ENCODE data around the gene HFE.
A peak's percentile ranks its signal among the peaks of the same experiment; 100 is the strongest.

The HFE gene

GRCh38 chr6:26092443-26092842, 5.2 kb downstream of the HFE start:
- DNase-seq (ENCODE audit: extremely low read depth, low read depth): no peak
- TF ChIP-seq CTCF (IDR thresholded peaks at IDR 0.05; ENCODE audit: low read depth, low read length): no peak

DNA sequence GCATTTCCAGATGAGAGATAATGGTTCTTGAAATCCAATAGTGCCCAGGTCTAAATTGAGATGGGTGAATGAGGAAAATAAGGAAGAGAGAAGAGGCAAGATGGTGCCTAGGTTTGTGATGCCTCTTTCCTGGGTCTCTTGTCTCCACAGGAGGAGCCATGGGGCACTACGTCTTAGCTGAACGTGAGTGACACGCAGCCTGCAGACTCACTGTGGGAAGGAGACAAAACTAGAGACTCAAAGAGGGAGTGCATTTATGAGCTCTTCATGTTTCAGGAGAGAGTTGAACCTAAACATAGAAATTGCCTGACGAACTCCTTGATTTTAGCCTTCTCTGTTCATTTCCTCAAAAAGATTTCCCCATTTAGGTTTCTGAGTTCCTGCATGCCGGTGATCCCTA, 6.8 kb downstream of the HFE start:
- no peak for DNase-seq (ENCODE audit: extremely low read depth, low read depth)
- no peak for TF ChIP-seq CTCF (IDR thresholded peaks at IDR 0.05; ENCODE audit: low read depth, low read length)

DNA sequence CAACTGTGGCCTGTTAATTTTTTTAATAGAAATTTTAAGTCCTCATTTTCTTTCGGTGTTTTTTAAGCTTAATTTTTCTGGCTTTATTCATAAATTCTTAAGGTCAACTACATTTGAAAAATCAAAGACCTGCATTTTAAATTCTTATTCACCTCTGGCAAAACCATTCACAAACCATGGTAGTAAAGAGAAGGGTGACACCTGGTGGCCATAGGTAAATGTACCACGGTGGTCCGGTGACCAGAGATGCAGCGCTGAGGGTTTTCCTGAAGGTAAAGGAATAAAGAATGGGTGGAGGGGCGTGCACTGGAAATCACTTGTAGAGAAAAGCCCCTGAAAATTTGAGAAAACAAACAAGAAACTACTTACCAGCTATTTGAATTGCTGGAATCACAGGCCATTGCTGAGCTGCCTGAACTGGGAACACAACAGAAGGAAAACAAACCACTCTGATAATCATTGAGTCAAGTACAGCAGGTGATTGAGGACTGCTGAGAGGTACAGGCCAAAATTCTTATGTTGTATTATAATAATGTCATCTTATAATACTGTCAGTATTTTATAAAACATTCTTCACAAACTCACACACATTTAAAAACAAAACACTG, 10.1 kb downstream of the HFE start:
- TF ChIP-seq CTCF (IDR thresholded peaks at IDR 0.05; ENCODE audit: low read depth, low read length): peak; percentile 59
- no peak for DNase-seq (ENCODE audit: extremely low read depth, low read depth)

DNA sequence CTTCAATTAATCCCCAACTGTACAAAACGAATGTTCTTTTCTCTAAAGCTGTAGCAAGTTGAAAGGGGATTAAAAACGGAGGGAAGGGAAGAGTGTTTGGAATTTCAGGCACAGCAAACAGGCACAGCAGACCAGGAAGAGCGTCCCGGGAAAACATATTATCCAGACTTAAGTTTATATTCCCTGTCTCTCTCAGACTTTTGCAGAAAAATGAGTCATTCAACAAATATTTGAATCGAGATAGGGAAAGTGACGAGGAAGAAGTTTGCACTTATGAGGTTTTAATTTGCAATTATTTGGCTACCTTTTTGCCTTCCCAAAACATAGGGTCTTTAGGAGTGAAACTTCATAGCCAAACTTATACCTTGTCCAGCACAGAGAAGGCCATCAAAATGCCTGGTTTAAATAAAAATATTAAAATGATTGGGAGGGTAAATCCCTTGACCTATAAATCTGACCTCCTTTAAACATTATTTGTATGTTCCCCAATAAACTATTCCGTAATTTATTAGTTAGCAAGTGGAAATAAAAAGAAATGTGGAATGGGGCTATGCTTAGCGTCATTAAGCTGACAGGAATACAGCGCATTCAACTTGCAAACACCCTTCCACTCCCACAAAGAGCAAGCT, 16.0 kb downstream of the HFE start:
- no peak for TF ChIP-seq CTCF (IDR thresholded peaks at IDR 0.05; ENCODE audit: low read depth, low read length)
- no peak for DNase-seq (ENCODE audit: extremely low read depth, low read depth)

- DNase-seq (ENCODE audit: extremely low read depth, low read depth): peak; percentile 91
- TF ChIP-seq CTCF (IDR thresholded peaks at IDR 0.05; ENCODE audit: low read depth, low read length): peak; percentile 45
Observed at GRCh38 chr6:26103770-26104456, 16.7 kb downstream of the HFE start.

DNA sequence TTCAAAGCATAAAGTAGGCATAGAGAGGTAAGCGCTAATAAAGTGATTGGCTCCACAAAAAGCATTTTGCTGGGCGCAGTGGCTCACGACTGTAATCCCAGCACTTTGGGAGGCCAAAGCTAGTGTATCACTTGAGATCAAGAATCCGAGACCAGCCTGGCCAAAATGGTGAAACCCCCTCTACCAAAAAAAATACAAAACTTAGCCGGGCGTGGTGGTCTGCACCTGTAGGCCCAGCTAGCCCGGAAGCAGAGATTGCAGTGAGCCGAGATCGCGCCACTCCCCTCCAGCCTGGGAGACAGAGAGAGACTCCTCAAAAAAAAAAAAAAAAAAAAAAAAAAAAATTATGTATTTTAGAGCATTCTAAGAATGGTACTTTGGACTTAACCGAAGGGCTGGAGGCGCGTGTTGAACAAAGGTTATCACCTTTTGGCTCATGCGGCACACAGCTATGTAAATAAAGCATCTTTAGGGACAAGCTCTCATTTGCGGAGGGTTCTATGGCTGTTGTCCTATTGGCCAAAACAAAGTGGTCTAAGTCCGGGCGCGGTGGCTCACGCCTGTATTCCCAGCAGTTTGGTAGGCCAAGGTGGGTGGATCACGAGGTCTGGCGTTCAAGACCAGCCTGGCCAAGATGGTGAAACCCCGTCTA, 17.4 kb downstream of the HFE start:
- no peak for TF ChIP-seq CTCF (IDR thresholded peaks at IDR 0.05; ENCODE audit: low read depth, low read length)
- DNase-seq (ENCODE audit: extremely low read depth, low read depth): no peak
